GM18502 (cell line): ENCODE measurements around the gene UIMC1.

Experiments used
- ATAC-seq: cut with Tn5 transposase; IDR thresholded peaks from one replicate; pipeline ENCODE4 v1.9.1; 2021; ENCODE audit warnings: mild to moderate bottlenecking; ENCODE audit not compliant: unreplicated experiment, poor library complexity

The UIMC1 gene

GRCh38 chr5:176857216-176857893 lies 149.2 kb downstream of the UIMC1 start:
- ATAC-seq = no peak

- ATAC-seq = no peak
Measured at GRCh38 chr5:176856746-176857145, 149.8 kb downstream of the UIMC1 start.

- no peak for ATAC-seq
Measured at GRCh38 chr5:176855598-176855997, 151.0 kb downstream of the UIMC1 start.
